Mucosa of stomach (tissue), 1 donor: ENCODE results near the gene PRR16.

Experiments
- H3K27me3 ChIP-seq: one replicate; pipeline ENCODE4 v1.7.0; 2013; ENCODE audit warnings: mild to moderate bottlenecking, low read length; ENCODE audit not compliant: control insufficient read depth, insufficient read depth
- H3K36me3 ChIP-seq: one replicate; pipeline ENCODE4 v1.7.0; 2013; ENCODE audit warnings: low read length; ENCODE audit not compliant: control insufficient read depth, insufficient read depth
- H3K4me1 ChIP-seq: one replicate; pipeline ENCODE4 v1.7.0; 2013; ENCODE audit warnings: mild to moderate bottlenecking, low read length; ENCODE audit not compliant: control insufficient read depth, insufficient read depth
- H3K4me3 ChIP-seq: one replicate; pipeline ENCODE4 v1.7.0; 2013; ENCODE audit warnings: low read length
- H3K9ac ChIP-seq: one replicate; pipeline ENCODE4 v1.7.0; 2013; ENCODE audit warnings: mild to moderate bottlenecking, low read length, moderate library complexity
- H3K9me3 ChIP-seq: one replicate; pipeline ENCODE4 v1.7.0; 2013; ENCODE audit warnings: mild to moderate bottlenecking, low read length, moderate library complexity; ENCODE audit not compliant: control insufficient read depth
- donor health status: Pancreatic carcinoma.

Gene PRR16

DNA sequence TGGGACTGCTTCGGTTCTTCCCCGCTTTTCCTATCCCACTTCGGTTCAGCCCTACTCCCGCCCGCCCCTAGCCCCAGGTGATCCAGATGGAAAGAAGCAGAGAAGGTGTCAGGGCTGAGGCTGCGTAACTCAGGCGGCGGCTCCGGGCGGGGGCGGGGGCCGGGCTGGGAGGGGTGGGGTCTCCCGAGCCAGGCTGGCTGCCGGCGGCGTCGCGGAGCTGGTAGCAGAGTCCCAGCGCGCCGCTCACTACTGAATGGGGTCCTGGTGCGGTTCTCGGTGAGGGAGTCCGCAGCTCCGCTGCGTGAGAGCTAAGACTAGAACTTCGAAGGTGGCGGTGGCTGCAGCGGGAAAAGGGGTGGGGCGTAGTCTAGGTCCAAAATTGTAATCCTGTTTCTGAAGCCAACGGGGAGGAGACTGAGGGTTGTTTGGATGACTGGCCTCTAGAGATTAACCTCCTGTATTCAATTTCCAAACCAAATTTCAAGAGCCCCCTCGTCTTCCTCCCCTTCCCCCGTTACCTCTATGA lies 1.4 kb downstream of the PRR16 start:
- H3K9me3 ChIP-seq: no peaks in the 10 kb centered on the region
- no peak overlapping the region for H3K4me3 ChIP-seq
- no peak overlapping the region for H3K9ac ChIP-seq
- H3K4me1 ChIP-seq: no peaks in the 10 kb centered on the region
- no peaks in the 10 kb centered on the region for H3K36me3 ChIP-seq
- peaks cover 31% of the 10 kb centered on the region for H3K27me3 ChIP-seq

DNA sequence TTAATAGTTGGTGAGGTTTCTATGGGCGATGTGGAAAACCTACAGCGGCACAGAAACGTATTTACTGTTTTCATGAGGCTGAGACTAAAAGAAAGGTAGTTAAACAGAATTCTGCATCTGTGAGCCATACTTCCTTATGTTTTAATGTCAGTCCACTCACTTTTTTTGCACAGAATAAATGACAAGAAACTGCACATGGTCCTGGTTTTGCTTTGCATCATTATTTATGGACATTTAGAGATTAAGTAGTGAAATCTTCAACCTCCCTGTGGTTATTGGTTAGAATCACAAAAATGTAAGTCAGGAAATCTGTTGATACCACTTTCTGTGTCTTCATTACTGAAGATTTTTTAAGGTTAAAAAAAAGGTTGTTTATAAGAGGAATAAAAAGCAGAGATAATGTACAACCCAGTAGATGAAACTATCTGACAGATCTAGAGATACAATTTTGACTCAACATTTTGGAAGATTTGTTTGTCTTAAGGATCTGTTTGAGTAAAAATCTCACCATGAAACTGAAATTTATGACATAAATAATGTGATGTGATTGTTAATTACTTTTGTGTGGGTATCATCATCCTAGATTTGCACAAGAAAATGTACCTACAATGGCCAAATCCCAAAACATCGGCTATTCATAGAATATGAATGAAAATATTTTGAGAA lies 2.4 kb downstream of the PRR16 start:
- Histone ChIP-seq H3K4me3 (no peak overlapping the region), H3K9ac (no peak overlapping the region), H3K27me3 (peaks cover 31% of the 10 kb centered on the region), H3K36me3 (no peaks in the 10 kb centered on the region), H3K4me1 (no peaks in the 10 kb centered on the region), H3K9me3 (no peaks in the 10 kb centered on the region)

DNA sequence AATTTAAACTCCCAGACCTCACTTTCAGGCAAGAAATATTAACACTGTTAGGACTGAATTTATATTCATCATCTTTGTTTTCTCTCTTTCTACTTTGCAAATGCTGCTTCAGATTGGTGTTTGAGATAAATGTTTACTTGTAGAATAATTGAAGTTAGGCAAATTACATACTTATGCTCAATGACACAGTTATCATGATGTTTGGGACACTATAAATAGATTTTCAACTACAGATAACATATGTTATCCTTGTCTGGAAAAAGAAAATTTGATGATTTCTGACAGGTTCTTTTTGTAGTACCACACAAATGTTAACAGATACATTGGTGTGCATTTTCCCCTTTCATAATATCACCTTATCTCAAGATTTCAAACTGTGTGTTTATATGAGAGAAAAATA lies 7.9 kb downstream of the PRR16 start:
- H3K9me3 ChIP-seq: no peaks in the 10 kb centered on the region
- no peaks in the 10 kb centered on the region for H3K4me1 ChIP-seq
- H3K27me3 ChIP-seq: no peaks in the 10 kb centered on the region
- H3K4me3 ChIP-seq: no peak overlapping the region
- no peaks in the 10 kb centered on the region for H3K36me3 ChIP-seq
- no peak overlapping the region for H3K9ac ChIP-seq

DNA sequence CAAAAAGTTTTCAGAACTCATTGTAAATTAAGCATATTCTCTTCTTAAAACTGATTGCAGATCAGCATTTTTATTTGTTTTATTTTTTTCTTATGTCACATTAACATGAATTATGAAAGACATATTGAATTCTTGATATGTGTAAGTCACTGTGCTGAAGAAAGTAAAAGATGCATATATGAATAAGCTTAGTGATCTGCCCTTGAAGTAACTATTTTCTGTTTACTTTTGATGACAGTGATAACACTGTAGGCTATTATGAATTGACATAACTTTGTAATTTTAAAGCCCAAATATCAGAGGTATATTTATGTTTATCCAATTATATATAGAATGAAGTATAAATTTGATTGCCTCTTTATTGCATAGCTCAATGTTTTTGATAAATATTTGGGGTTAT lies 8.8 kb downstream of the PRR16 start:
- Histone ChIP-seq H3K4me3 (no peak overlapping the region), H3K9ac (no peak overlapping the region), H3K9me3 (no peaks in the 10 kb centered on the region), H3K27me3 (no peaks in the 10 kb centered on the region), H3K4me1 (no peaks in the 10 kb centered on the region), H3K36me3 (no peaks in the 10 kb centered on the region)

DNA sequence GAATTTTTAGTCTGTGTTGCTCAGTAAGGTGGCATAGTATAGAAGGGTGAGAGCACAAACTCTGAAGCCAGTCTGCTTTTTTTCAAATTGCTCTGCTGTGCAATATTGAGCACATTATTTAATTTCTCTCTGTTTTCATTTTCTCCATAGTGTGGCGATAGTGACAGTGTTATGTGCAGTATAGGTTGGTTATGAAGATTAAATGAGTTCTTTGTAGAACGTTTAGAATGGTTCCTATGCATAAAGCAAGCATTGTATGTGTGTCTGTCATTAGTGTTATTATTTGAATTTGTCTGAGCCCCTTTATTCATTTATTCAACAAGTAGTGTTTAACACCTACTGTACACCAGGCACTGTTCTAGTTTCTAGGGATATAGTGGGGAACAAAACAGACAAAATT lies 9.2 kb downstream of the PRR16 start:
- Histone ChIP-seq H3K4me1 (no peaks in the 10 kb centered on the region), H3K9me3 (no peaks in the 10 kb centered on the region), H3K9ac (no peak overlapping the region), H3K4me3 (no peak overlapping the region), H3K36me3 (no peaks in the 10 kb centered on the region), H3K27me3 (no peaks in the 10 kb centered on the region)

DNA sequence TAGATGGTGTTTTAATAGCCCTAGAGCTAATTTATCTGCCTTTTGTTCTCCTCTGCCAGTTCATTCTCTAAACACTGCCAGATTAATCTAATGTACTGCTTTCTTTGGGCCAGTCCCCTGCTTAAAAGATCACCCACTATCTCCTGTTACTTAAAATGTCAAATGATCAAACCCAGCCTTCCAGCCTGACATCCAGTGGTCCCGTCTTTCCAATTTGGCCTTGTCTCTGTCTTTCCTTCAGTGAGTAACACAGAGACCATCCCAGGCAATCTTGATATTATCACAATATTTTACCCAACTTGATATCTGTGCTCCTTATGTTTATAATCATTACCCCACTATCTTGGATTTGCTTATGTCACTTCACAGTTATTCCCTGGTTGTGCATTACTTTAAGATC lies 12.0 kb downstream of the PRR16 start:
- Histone ChIP-seq H3K27me3 (no peaks in the 10 kb centered on the region), H3K9ac (no peak overlapping the region), H3K36me3 (no peaks in the 10 kb centered on the region), H3K9me3 (no peaks in the 10 kb centered on the region), H3K4me3 (no peak overlapping the region), H3K4me1 (no peaks in the 10 kb centered on the region)

DNA sequence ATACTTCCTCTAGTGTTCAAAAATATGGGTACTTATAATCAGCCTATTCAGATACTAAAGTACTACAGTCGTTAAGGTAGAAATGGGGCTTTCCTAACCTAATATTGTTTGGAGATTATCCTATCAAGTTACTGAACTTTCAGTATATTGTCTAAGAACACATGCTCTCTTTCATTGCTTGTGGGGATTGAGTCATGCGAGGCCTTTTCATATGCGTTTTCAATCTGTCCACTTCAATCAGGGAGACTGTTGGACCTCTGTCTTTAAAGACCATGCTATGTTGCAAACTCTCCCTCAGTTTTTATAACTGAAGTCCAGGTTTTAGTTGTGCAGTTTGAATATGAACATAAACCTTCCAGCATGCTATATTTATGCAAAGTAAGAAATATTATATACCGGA lies 15.0 kb downstream of the PRR16 start:
- H3K9ac ChIP-seq: no peak overlapping the region
- no peaks in the 10 kb centered on the region for H3K9me3 ChIP-seq
- H3K36me3 ChIP-seq: no peaks in the 10 kb centered on the region
- no peaks in the 10 kb centered on the region for H3K4me1 ChIP-seq
- no peak overlapping the region for H3K4me3 ChIP-seq
- H3K27me3 ChIP-seq: no peaks in the 10 kb centered on the region

DNA sequence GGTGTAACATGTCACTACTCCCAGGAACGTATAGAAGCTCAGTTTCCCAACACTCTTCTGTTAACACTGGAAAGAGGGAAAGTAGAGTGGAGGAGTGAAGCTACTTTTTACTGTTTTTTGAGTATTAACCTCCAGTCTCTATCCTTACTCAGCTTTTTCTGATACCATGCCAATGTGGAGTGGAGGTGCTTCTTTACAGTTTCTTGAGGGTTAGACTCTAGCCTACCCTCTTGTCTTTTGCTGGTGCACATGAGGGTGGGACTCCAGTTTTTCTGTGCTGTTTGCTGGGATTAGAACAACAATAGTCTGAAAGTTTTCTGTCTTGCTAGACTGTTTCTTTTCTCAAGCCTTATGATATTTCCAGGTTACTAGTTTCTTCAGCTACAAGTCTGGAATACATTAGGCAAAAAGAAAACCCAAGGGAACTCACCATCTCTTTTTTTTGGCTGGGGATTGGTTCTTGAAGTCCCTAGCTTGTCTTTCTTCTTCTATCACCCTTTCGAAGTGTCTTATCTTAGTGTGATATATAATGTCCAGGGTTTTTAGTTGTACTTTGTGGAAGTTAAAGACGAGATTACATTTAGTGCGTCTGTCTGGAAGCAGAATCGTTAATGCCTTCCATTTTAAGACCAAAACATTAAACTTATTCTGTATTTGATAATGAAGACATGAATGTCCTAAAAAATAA lies 35.9 kb downstream of the PRR16 start:
- Histone ChIP-seq H3K4me1 (no peaks in the 10 kb centered on the region), H3K27me3 (no peaks in the 10 kb centered on the region), H3K36me3 (no peaks in the 10 kb centered on the region), H3K9me3 (no peaks in the 10 kb centered on the region), H3K9ac (no peak overlapping the region), H3K4me3 (no peak overlapping the region)

DNA sequence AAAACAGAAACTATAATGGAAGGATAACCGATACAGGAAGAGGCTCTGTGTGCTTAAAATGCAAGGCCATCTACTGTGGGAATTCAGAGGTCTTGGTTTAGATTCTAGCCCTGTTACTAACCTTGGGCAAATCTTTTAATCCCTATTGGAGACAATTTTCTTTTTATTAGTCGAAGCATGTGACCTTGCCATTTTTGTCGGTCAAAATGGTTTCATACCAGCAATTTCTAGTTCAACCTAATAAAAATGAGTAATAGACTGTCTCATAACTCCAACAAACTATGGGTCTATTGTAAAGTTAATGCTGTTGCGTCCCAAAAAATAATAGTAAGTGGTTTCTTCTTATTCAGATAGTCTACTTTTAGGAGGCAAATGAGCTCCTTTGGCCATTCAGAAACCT lies 38.4 kb downstream of the PRR16 start:
- H3K4me1 ChIP-seq: no peaks in the 10 kb centered on the region

DNA sequence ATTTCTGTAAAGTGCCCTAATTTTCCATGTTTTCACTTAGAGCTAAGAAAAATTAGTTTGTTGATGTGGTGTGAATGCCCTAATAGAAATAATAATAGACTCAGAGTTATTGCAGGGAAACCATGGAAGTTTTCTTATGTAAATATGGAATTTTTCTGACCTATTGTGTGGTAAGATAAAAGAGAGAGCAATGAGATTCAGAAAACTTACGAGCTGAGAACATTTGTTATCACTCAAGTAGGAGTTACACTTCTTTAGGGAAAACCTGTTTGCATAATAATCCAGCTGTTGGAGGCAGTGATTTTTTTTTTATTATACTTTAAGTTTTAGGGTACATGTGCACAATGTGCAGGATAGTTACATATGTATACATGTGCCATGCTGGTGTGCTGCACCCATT lies 39.2 kb downstream of the PRR16 start:
- Histone ChIP-seq H3K36me3 (no peaks in the 10 kb centered on the region), H3K27me3 (no peaks in the 10 kb centered on the region), H3K4me3 (no peak overlapping the region), H3K4me1 (no peaks in the 10 kb centered on the region), H3K9ac (no peak overlapping the region), H3K9me3 (no peaks in the 10 kb centered on the region)

More for the DNA sequence above, 38.4 kb downstream of the PRR16 start:
- Histone ChIP-seq H3K4me3 (no peak overlapping the region), H3K36me3 (no peaks in the 10 kb centered on the region), H3K9ac (no peak overlapping the region), H3K9me3 (no peaks in the 10 kb centered on the region), H3K27me3 (no peaks in the 10 kb centered on the region)

DNA sequence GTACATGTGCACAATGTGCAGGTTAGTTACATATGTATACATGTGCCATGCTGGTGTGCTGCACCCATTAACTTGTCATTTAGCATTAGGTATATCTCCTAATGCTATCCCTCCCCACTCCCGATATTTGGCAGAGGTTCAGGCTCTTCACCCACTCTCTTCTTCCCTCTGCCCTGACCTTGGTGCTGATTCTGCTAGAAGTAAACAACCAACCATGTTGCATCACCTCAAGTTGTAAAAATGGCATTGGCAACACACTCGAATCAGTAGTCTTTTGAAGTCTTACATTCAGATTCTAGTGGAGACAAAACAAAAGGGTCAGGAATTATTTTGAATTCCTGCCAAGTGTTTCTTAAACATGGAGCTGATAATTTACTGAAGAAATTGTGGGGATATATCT lies 40.0 kb downstream of the PRR16 start:
- Histone ChIP-seq H3K4me1 (no peaks in the 10 kb centered on the region), H3K9ac (no peak overlapping the region), H3K36me3 (no peaks in the 10 kb centered on the region), H3K9me3 (no peaks in the 10 kb centered on the region), H3K27me3 (no peaks in the 10 kb centered on the region), H3K4me3 (no peak overlapping the region)

DNA sequence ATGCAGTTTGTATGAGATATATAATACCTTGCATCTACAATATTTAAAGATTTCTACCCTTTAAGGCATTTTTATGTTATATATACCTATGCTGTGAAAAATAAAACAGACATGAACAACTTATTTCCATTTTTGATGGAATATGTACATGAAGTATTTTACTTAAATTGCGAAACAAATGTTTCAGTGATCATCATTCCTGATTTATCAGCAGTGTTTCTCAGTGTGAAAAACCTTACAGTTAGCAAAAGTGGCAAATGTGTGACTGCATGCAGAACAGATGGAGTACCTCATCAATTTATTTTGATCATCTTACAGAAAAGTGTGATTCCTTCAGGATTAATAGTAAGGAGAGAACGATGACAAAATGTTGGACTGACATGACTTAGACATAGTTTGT lies 43.1 kb downstream of the PRR16 start:
- H3K27me3 ChIP-seq: no peaks in the 10 kb centered on the region
- no peaks in the 10 kb centered on the region for H3K4me1 ChIP-seq
- H3K36me3 ChIP-seq: no peaks in the 10 kb centered on the region
- no peaks in the 10 kb centered on the region for H3K9me3 ChIP-seq
- no peak overlapping the region for H3K9ac ChIP-seq
- H3K4me3 ChIP-seq: no peak overlapping the region
